Stomach smooth muscle (tissue), 2 donors: ENCODE data around the gene SLC23A2.
"Not testable (repeated sequence)": the region's sequence is repeated elsewhere in the genome, so short reads cannot be mapped to it uniquely, and the experiment has no call there.

Experiments
- H3K27ac ChIP-seq: one replicate; pipeline ENCODE4 v1.7.0; 2013; ENCODE audit warnings: mild to moderate bottlenecking, low read length, inconsistent platforms
- H3K27me3 ChIP-seq, 2 donors: one replicate each; pipeline ENCODE4 v1.7.0; 2013; ENCODE audit warnings: low read length in 2 of 2; ENCODE audit not compliant: insufficient read depth in 2 of 2, control insufficient read depth in 1 of 2
- H3K36me3 ChIP-seq, 2 donors: one replicate each; pipeline ENCODE4 v1.7.0; 2013; ENCODE audit warnings: low read length in 2 of 2; ENCODE audit not compliant: control insufficient read depth in 2 of 2, insufficient read depth in 2 of 2
- H3K4me1 ChIP-seq: one replicate; pipeline ENCODE4 v1.7.0; 2013; ENCODE audit warnings: low read length; ENCODE audit not compliant: control insufficient read depth, insufficient read depth
- H3K4me3 ChIP-seq, 2 donors: one replicate each; pipeline ENCODE4 v1.7.0; 2013; ENCODE audit warnings: low read length in 2 of 2
- H3K9ac ChIP-seq, 2 donors: one replicate each; pipeline ENCODE4 v1.7.0; 2013; ENCODE audit warnings: low read length in 2 of 2, mild to moderate bottlenecking in 1 of 2
- H3K9me3 ChIP-seq, 2 donors: one replicate each; pipeline ENCODE4 v1.7.0; 2013; ENCODE audit warnings: low read length in 2 of 2; ENCODE audit not compliant: control insufficient read depth in 2 of 2
- donor health status: healthy.
- donor health status: Pancreatic carcinoma.

Gene SLC23A2

GRCh38 chr20:5005326-5005725, 4.0 kb upstream of the SLC23A2 start:
- Histone ChIP-seq H3K4me3 (no peak overlapping the region), H3K27me3 (no peaks in the 10 kb centered on the region), H3K27ac (no peak overlapping the region), H3K4me1 (peaks cover 9% of the 10 kb centered on the region), H3K9me3 (no peaks in the 10 kb centered on the region), H3K9ac (no peak overlapping the region), H3K36me3 (no peaks in the 10 kb centered on the region)

- not testable (repeated sequence) for H3K27ac ChIP-seq, H3K4me3 ChIP-seq, H3K36me3 ChIP-seq, H3K9ac ChIP-seq, H3K9me3 ChIP-seq, H3K27me3 ChIP-seq
- peaks cover 14% of the 10 kb centered on the region for H3K4me1 ChIP-seq
Measured at GRCh38 chr20:5004825-5005224, 3.5 kb upstream of the SLC23A2 start.

- Histone ChIP-seq H3K4me1 (peaks cover 16% of the 10 kb centered on the region), H3K9me3 (no peaks in the 10 kb centered on the region), H3K36me3 (no peaks in the 10 kb centered on the region), H3K27me3 (no peaks in the 10 kb centered on the region), H3K9ac (no peak overlapping the region), H3K4me3 (no peak overlapping the region), H3K27ac (no peak overlapping the region)
Measured at GRCh38 chr20:5003626-5004025, 2.3 kb upstream of the SLC23A2 start.

- Histone ChIP-seq H3K4me1 (peaks cover 16% of the 10 kb centered on the region), H3K27ac (no peak overlapping the region), H3K9me3 (no peaks in the 10 kb centered on the region), H3K27me3 (no peaks in the 10 kb centered on the region), H3K36me3 (no peaks in the 10 kb centered on the region), H3K9ac (no peak overlapping the region), H3K4me3 (peak overlapping the region; percentile 73 to 87)
Measured at GRCh38 chr20:5002077-5002413, 735 bp upstream of the SLC23A2 start.

- no peak overlapping the region for H3K27ac ChIP-seq
Measured at GRCh38 chr20:5000263-5001173, 792 bp downstream of the SLC23A2 start.

GRCh38 chr20:4999788-5000187, 1.5 kb downstream of the SLC23A2 start:
- peak overlapping the region; percentile 87 to 88 for H3K4me3 ChIP-seq
- H3K4me1 ChIP-seq, result peaks cover 16% of the 10 kb centered on the region
- H3K27me3 ChIP-seq, result no peaks in the 10 kb centered on the region
- H3K36me3 ChIP-seq, result no peaks in the 10 kb centered on the region
- H3K9ac ChIP-seq, result no peak overlapping the region
- no peaks in the 10 kb centered on the region for H3K9me3 ChIP-seq
- H3K27ac ChIP-seq, result no peak overlapping the region

More at GRCh38 chr20:5000263-5001173, 792 bp downstream of the SLC23A2 start:
- Histone ChIP-seq H3K9me3 (no peaks in the 10 kb centered on the region), H3K4me1 (peaks cover 16% of the 10 kb centered on the region), H3K4me3 (peak overlapping the region; percentile 87 to 88), H3K36me3 (no peaks in the 10 kb centered on the region), H3K9ac (peak overlapping the region; percentile 55 to 75), H3K27me3 (no peaks in the 10 kb centered on the region)

- no peaks in the 10 kb centered on the region for H3K9me3 ChIP-seq
- no peak overlapping the region for H3K9ac ChIP-seq
- no peak overlapping the region for H3K4me3 ChIP-seq
- H3K36me3 ChIP-seq, result no peaks in the 10 kb centered on the region
- H3K27ac ChIP-seq, result no peak overlapping the region
- H3K4me1 ChIP-seq, result peaks cover 16% of the 10 kb centered on the region
- H3K27me3 ChIP-seq, result no peaks in the 10 kb centered on the region
Measured at GRCh38 chr20:4998160-4998651, 3.1 kb downstream of the SLC23A2 start.

- H3K9ac ChIP-seq, result no peak overlapping the region
- no peaks in the 10 kb centered on the region for H3K27me3 ChIP-seq
- H3K4me3 ChIP-seq, result no peak overlapping the region
- H3K4me1 ChIP-seq, result peaks cover 16% of the 10 kb centered on the region
- no peaks in the 10 kb centered on the region for H3K36me3 ChIP-seq
- H3K27ac ChIP-seq, result no peak overlapping the region
- no peaks in the 10 kb centered on the region for H3K9me3 ChIP-seq
Measured at GRCh38 chr20:4997222-4997621, 4.1 kb downstream of the SLC23A2 start.

GRCh38 chr20:4989570-4989969, 11.7 kb downstream of the SLC23A2 start:
- Histone ChIP-seq H3K36me3 (no peaks in the 10 kb centered on the region), H3K4me3 (no peak overlapping the region), H3K9ac (no peak overlapping the region), H3K27me3 (no peaks in the 10 kb centered on the region), H3K9me3 (no peaks in the 10 kb centered on the region), H3K27ac (no peak overlapping the region), H3K4me1 (no peaks in the 10 kb centered on the region)

GRCh38 chr20:4987130-4987529, 14.2 kb downstream of the SLC23A2 start:
- Histone ChIP-seq H3K9ac (no peak overlapping the region), H3K27me3 (no peaks in the 10 kb centered on the region), H3K4me1 (no peaks in the 10 kb centered on the region), H3K4me3 (no peak overlapping the region), H3K36me3 (no peaks in the 10 kb centered on the region), H3K27ac (no peak overlapping the region), H3K9me3 (no peaks in the 10 kb centered on the region)

- Histone ChIP-seq H3K27me3 (no peaks in the 10 kb centered on the region), H3K36me3 (no peaks in the 10 kb centered on the region), H3K9ac (no peak overlapping the region), H3K4me3 (no peak overlapping the region), H3K27ac (no peak overlapping the region), H3K4me1 (no peaks in the 10 kb centered on the region), H3K9me3 (no peaks in the 10 kb centered on the region)
Measured at GRCh38 chr20:4985658-4986057, 15.7 kb downstream of the SLC23A2 start.
